Nephron (organoid): ENCODE measurements around the gene ACRV1.

Experiments
- H3K27ac Mint-ChIP-seq, 3 experiments: 2 replicates each; pipeline ENCODE4 v1.8.0; 2020; ENCODE audit warnings: mixed read lengths in 3 of 3, mild to moderate bottlenecking in 2 of 3, moderate library complexity in 1 of 3
- H3K27me3 Mint-ChIP-seq: 2 replicates; pipeline ENCODE4 v1.8.0; 2021; ENCODE audit warnings: low read depth, mild to moderate bottlenecking, moderate library complexity, mixed read lengths
- H3K36me3 Mint-ChIP-seq: 2 replicates; pipeline ENCODE4 v1.8.0; 2020; ENCODE audit warnings: low read depth, mixed read lengths
- H3K4me1 Mint-ChIP-seq: 2 replicates; pipeline ENCODE4 v1.8.0; 2020; ENCODE audit warnings: mixed read lengths
- H3K4me3 Mint-ChIP-seq, 3 experiments: 2 replicates each; pipeline ENCODE4 v1.8.0; 2020; ENCODE audit warnings: mild to moderate bottlenecking in 3 of 3, mixed read lengths in 3 of 3, moderate library complexity in 2 of 3
- H3K9me3 Mint-ChIP-seq: 2 replicates; pipeline ENCODE4 v1.8.0; 2020; ENCODE audit warnings: mixed read lengths
- TF ChIP-seq, protein P1 (sequence below), 3 experiments: fragments of 200-600 bp; sonication (generic); IDR thresholded peaks; one replicate each; pipeline ENCODE4 v1.5.0; 2021; ENCODE audit warnings: antibody characterized with exemption in 3 of 3; ENCODE audit not compliant: unreplicated experiment in 3 of 3

Gene ACRV1

DNA sequence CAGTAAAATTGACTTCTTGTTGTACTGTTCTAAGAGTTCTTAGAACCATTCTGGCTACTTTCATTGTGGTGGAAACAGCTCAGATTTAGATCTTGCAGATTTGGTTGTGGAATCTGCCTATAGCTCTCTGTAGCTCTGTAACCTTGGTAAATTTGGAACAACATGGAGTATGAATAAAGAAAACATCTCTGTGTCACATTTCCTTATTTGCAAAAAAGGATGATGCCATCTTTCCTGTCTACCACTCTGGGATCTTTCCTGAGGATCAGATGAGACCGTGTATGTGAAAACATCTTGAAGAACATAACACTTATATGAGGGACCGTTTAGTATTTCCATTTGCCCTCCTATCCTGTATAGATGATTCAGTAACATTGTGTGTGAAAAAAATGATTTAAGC is 9.1 kb downstream of the ACRV1 start:
- Mint-ChIP-seq H3K36me3 (peaks cover 41% of the 10 kb centered on the region), H3K27ac (no peak overlapping the region), H3K27me3 (no peaks in the 10 kb centered on the region), H3K9me3 (peaks cover 11% of the 10 kb centered on the region), H3K4me3 (no peak overlapping the region), H3K4me1 (no peaks in the 10 kb centered on the region)
- TF ChIP-seq, protein P1, sequence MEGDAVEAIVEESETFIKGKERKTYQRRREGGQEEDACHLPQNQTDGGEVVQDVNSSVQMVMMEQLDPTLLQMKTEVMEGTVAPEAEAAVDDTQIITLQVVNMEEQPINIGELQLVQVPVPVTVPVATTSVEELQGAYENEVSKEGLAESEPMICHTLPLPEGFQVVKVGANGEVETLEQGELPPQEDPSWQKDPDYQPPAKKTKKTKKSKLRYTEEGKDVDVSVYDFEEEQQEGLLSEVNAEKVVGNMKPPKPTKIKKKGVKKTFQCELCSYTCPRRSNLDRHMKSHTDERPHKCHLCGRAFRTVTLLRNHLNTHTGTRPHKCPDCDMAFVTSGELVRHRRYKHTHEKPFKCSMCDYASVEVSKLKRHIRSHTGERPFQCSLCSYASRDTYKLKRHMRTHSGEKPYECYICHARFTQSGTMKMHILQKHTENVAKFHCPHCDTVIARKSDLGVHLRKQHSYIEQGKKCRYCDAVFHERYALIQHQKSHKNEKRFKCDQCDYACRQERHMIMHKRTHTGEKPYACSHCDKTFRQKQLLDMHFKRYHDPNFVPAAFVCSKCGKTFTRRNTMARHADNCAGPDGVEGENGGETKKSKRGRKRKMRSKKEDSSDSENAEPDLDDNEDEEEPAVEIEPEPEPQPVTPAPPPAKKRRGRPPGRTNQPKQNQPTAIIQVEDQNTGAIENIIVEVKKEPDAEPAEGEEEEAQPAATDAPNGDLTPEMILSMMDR (IDR thresholded peaks at IDR 0.05; ENCODE audit: unreplicated experiment in 3 of 3), result no peak

DNA sequence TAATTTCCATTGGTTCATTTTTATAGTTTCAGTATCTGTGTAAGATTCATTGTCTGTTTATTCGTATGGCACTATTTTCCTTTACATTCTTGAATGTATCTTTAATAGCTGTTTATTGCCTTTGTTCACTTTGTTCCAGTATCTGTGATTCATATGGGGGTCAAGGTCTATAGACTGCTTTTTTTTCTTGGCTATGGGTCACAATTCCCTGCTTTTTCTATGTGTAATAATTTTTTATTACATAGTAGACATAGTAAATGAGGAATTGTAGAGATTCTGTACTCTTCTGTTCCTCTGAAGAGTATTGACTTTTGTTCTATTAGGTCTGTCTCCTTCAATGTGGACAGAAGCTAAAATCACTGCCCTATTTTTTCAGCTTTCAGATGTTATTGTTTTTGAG is 10.5 kb downstream of the ACRV1 start:
- Mint-ChIP-seq H3K27ac (no peak overlapping the region), H3K27me3 (no peaks in the 10 kb centered on the region), H3K9me3 (peaks cover 21% of the 10 kb centered on the region), H3K4me1 (no peaks in the 10 kb centered on the region), H3K4me3 (no peak overlapping the region), H3K36me3 (peaks cover 49% of the 10 kb centered on the region)
- TF ChIP-seq, protein P1 (IDR thresholded peaks at IDR 0.05; ENCODE audit: unreplicated experiment in 3 of 3), result no peak

GRCh38 chr11:125667151-125667550 is 13.5 kb downstream of the ACRV1 start:
- H3K4me3 Mint-ChIP-seq, result no peak overlapping the region

GRCh38 chr11:125663910-125664309 is 16.7 kb downstream of the ACRV1 start:
- Mint-ChIP-seq H3K27ac (no peak overlapping the region), H3K4me3 (no peak overlapping the region), H3K27me3 (no peaks in the 10 kb centered on the region), H3K9me3 (peaks cover 39% of the 10 kb centered on the region), H3K4me1 (no peaks in the 10 kb centered on the region), H3K36me3 (peaks cover 76% of the 10 kb centered on the region)
- TF ChIP-seq, protein P1 (IDR thresholded peaks at IDR 0.05; ENCODE audit: unreplicated experiment in 3 of 3), result no peak

More at GRCh38 chr11:125667151-125667550, 13.5 kb downstream of the ACRV1 start:
- TF ChIP-seq, protein P1 (IDR thresholded peaks at IDR 0.05; ENCODE audit: unreplicated experiment in 3 of 3), result no peak
- Mint-ChIP-seq H3K4me1 (no peaks in the 10 kb centered on the region), H3K27ac (no peak overlapping the region), H3K36me3 (peaks cover 79% of the 10 kb centered on the region), H3K27me3 (no peaks in the 10 kb centered on the region), H3K9me3 (peaks cover 39% of the 10 kb centered on the region)

- TF ChIP-seq, protein P1 (IDR thresholded peaks at IDR 0.05; ENCODE audit: unreplicated experiment in 3 of 3), result no peak
- Mint-ChIP-seq H3K4me1 (no peaks in the 10 kb centered on the region), H3K27ac (no peak overlapping the region), H3K9me3 (peaks cover 36% of the 10 kb centered on the region), H3K36me3 (peaks cover 68% of the 10 kb centered on the region), H3K27me3 (no peaks in the 10 kb centered on the region), H3K4me3 (no peak overlapping the region)
Observed at GRCh38 chr11:125662689-125663088, 18.0 kb downstream of the ACRV1 start.

GRCh38 chr11:125649465-125650166 is 31.0 kb downstream of the ACRV1 start:
- Mint-ChIP-seq H3K36me3 (peaks cover 59% of the 10 kb centered on the region), H3K27ac (no peak overlapping the region), H3K27me3 (no peaks in the 10 kb centered on the region), H3K4me3 (no peak overlapping the region), H3K9me3 (no peaks in the 10 kb centered on the region), H3K4me1 (no peaks in the 10 kb centered on the region)
- TF ChIP-seq, protein P1 (IDR thresholded peaks at IDR 0.05; ENCODE audit: unreplicated experiment in 3 of 3), result no peak
